Type B pancreatic cell (in vitro differentiated cells): Measurements from ENCODE around the gene SRC. TPM values are rescaled to one million over a fixed set of nuclear protein-coding genes. Genes with fewer than 3 reads are reported as not detected.

Experiments
- DNase-seq: peaks from one replicate; pipeline ENCODE4 v3.0.0; 2021; ENCODE audit warnings: mixed read lengths; ENCODE audit not compliant: unreplicated experiment; ENCODE audit errors: extremely low spot score
- H3K27ac Mint-ChIP-seq: 2 replicates; pipeline ENCODE4 v1.8.0; 2021; ENCODE audit warnings: mild to moderate bottlenecking, mixed read lengths
- H3K27me3 Mint-ChIP-seq: 2 replicates; pipeline ENCODE4 v1.8.0; 2021; ENCODE audit warnings: mixed read lengths
- H3K36me3 Mint-ChIP-seq: 2 replicates; pipeline ENCODE4 v1.8.0; 2021; ENCODE audit warnings: mixed read lengths
- H3K4me1 Mint-ChIP-seq: one replicate; pipeline ENCODE4 v1.8.0; 2021; ENCODE audit warnings: mixed read lengths; ENCODE audit not compliant: unreplicated experiment
- H3K4me3 Mint-ChIP-seq: 2 replicates; pipeline ENCODE4 v1.8.0; 2021; ENCODE audit warnings: mild to moderate bottlenecking, mixed read lengths
- H3K9me3 Mint-ChIP-seq: 2 replicates; pipeline ENCODE4 v1.8.0; 2021; ENCODE audit warnings: mixed read lengths
- total RNA-seq: library from RNA; stranded (reverse); gene quantifications from 2 replicates; pipeline ENCODE4 v1.2.1, GENCODE V29; 2021; ENCODE audit warnings: low replicate concordance
- TF ChIP-seq, protein P1 (sequence below): fragments of 200-600 bp; sonication (generic); conservative IDR thresholded peaks from 2 replicates; pipeline ENCODE4 v1.5.0; 2021; ENCODE audit warnings: antibody characterized with exemption, mild to moderate bottlenecking

The SRC gene
- total RNA-seq, 1 donor from 2014 or later = 56.0 TPM

DNA sequence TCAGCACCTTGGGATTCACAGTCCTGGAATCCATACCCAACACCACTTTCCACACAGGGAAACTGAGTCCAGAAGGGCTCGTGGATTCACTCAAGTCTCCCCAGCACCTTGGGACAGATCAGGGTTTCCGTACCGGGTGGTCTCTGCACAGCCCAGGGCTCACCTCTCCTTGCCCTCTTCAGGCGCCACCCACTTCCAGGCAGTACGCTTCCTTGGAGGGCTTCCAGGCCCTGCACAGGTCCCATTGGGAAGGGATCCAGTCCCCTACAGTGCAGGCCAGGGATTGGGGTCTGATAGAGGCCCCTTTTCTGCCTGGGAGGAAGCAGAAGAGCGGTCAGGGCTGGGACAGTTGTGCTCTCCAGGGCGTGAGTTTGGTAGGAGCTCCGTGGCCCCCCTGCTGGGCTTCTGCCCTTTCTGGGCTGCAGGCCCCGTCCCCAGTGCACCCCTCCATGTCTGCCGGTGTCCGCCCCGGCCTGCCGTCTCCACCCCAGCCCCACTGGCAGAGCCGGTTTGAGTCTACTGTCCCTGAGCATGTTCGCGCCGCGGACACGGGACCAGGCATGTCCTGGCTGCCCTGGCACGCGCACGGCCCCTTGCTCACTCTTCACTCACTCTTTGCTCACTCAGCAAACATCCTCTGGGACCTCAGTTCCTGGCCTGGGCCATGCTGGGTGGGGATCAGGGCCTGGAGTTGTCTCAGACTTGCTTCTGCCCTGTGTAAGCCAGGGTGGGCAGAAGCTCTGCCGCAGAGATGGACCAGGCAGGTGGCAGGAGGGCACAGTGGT, 12.6 kb downstream of the SRC start:
- Mint-ChIP-seq H3K9me3 (no peaks in the 10 kb centered on the region), H3K36me3 (no peaks in the 10 kb centered on the region), H3K27me3 (no peaks in the 10 kb centered on the region), H3K27ac (peak overlapping the region; percentile 72), H3K4me1 (peaks cover 24% of the 10 kb centered on the region), H3K4me3 (peak overlapping the region; percentile 10)
- TF ChIP-seq, protein P1, sequence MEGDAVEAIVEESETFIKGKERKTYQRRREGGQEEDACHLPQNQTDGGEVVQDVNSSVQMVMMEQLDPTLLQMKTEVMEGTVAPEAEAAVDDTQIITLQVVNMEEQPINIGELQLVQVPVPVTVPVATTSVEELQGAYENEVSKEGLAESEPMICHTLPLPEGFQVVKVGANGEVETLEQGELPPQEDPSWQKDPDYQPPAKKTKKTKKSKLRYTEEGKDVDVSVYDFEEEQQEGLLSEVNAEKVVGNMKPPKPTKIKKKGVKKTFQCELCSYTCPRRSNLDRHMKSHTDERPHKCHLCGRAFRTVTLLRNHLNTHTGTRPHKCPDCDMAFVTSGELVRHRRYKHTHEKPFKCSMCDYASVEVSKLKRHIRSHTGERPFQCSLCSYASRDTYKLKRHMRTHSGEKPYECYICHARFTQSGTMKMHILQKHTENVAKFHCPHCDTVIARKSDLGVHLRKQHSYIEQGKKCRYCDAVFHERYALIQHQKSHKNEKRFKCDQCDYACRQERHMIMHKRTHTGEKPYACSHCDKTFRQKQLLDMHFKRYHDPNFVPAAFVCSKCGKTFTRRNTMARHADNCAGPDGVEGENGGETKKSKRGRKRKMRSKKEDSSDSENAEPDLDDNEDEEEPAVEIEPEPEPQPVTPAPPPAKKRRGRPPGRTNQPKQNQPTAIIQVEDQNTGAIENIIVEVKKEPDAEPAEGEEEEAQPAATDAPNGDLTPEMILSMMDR = no peak
- no peak for DNase-seq

DNA sequence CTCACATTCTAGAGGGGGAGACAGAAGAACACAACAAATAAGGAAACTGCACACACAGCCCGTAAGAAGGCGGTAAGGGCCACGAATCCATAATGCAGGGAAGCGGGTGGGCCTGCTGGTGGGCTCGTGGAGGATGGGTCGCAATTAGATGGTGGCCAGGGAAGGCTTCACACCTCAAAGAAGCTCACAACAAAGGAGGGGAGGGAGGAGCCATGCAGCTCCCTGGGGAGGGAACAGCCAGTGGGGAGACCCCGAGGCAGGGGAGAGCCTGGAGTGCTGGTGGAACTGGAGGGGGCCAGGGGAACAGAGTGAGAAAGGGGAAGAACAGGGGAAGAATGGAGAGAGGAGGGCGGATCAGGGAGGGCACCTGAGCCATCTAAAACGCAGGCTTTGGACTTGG, 13.4 kb downstream of the SRC start:
- Mint-ChIP-seq H3K27ac (peak overlapping the region; percentile 72), H3K27me3 (no peaks in the 10 kb centered on the region), H3K4me1 (peaks cover 24% of the 10 kb centered on the region), H3K9me3 (no peaks in the 10 kb centered on the region), H3K36me3 (no peaks in the 10 kb centered on the region), H3K4me3 (no peak overlapping the region)
- DNase-seq = no peak
- TF ChIP-seq, protein P1 = no peak

DNA sequence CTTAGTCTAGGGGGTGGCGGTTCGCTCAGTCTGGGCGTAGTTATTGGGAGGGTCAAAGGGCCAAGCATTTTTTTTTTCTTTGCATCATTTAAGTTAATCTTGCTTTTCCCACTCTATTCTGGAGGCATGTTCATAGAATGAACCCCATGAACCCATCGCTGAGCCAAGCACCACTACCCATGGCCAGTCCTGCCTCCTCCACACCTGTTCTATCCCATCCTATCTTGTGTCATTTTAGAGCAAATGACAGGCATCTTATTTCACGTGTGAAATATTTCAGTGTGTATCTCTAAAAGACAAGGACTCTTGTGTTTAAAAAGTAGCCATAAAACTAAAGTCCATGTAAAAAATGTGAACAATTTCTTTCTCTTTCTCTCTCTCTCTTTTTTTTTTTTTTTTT, 13.9 kb downstream of the SRC start:
- Mint-ChIP-seq H3K4me3 (no peak overlapping the region), H3K4me1 (peaks cover 27% of the 10 kb centered on the region), H3K27ac (peak overlapping the region; percentile 31), H3K27me3 (no peaks in the 10 kb centered on the region), H3K36me3 (peaks cover 1% of the 10 kb centered on the region), H3K9me3 (no peaks in the 10 kb centered on the region)
- TF ChIP-seq, protein P1 = no peak
- no peak for DNase-seq

DNA sequence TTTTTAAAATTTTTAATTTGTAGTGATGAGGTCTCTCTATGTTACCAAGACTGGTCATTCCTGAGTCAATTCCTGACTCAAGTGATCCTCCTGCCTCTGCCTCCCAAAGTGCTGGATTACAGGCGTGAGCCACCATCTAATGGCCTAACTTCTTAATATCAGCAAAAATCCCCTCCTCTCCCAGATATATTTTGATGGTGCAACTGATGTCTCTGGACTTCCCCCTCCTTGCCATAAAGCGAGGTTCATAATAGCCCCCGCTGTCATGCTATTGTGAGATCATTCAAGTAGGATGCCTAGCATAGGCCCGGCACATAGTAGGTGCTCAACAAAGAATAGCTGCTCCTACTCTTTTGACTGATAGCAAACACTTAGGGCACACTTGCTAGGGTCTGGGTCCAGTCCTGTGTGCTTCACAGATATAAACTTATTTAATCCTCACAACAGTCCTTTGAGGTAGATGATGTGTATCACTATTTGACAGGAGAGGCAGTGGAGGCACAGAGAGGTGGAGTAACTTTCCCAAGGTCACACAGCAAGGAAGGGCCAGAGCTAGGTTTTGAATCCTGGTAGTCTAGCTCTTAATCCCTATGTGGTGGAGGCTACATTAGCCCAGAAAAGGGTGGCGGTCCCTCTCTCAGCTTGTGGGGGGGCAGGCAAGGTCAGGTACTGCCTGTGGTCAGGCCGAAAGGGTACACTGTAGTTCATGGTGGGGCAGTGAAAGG, 14.6 kb downstream of the SRC start:
- TF ChIP-seq, protein P1 = no peak
- H3K36me3 Mint-ChIP-seq = peaks cover 8% of the 10 kb centered on the region
- DNase-seq = no peak
- H3K27ac Mint-ChIP-seq = peak overlapping the region; percentile 31
- H3K4me3 Mint-ChIP-seq = no peak overlapping the region
- H3K4me1 Mint-ChIP-seq = peaks cover 29% of the 10 kb centered on the region
- no peaks in the 10 kb centered on the region for H3K27me3 Mint-ChIP-seq
- no peaks in the 10 kb centered on the region for H3K9me3 Mint-ChIP-seq

DNA sequence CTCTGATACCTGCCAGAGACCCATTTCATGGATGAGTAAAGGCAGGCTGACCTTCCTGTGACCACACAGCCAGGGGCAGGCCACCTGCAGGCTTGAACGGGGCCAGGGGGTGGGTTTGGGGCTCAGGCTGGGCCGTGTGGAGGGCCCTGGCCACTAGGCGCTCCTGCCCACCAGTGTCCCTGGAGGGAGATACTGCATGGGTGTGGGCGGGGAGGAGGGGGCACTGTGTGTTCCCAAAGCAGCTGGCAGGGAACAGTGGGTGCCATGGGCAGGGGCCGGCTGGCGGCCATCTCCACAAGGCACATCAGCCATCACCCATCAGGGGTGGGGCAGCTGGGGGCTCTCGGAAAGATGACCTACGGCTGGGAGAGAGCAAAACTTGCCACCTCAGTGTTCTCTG, 15.4 kb downstream of the SRC start:
- no peak overlapping the region for H3K27ac Mint-ChIP-seq
- no peaks in the 10 kb centered on the region for H3K9me3 Mint-ChIP-seq
- TF ChIP-seq, protein P1 = no peak
- H3K27me3 Mint-ChIP-seq = no peaks in the 10 kb centered on the region
- H3K36me3 Mint-ChIP-seq = peaks cover 15% of the 10 kb centered on the region
- no peak overlapping the region for H3K4me3 Mint-ChIP-seq
- peaks cover 29% of the 10 kb centered on the region for H3K4me1 Mint-ChIP-seq
- DNase-seq = no peak
